Right lung (tissue), 5 donors: ENCODE results near the gene SNX20. TPM values are rescaled to one million over a fixed set of nuclear protein-coding genes. Genes with fewer than 3 reads are reported as not detected.

Experiments used
- DNase-seq, 2 donors: peaks; one replicate each; pipeline ENCODE4 v3.0.0-alpha.2; 2013
- polyA plus RNA-seq, 5 donors: library from polyadenylated mRNA; unstranded; fragments of 120-200 nt; gene quantifications; one replicate each; pipeline versions ENCODE4 v1.2.1 to v1.2.3, GENCODE V29; 2013; ENCODE audit warnings: inconsistent platforms in 1 of 5, low replicate concordance in 1 of 5; ENCODE audit not compliant: insufficient read length in 5 of 5, insufficient read depth in 1 of 5

Gene SNX20
- polyA plus RNA-seq, 5 donors: 0.94 to 1.8 (median 1.2) TPM

- DNase-seq: no peak
Observed at GRCh38 chr16:50680556-50680893, 587 bp downstream of the SNX20 start.

GRCh38 chr16:50679676-50680555 is 1.2 kb downstream of the SNX20 start:
- no peak for DNase-seq

GRCh38 chr16:50679266-50679665 is 1.8 kb downstream of the SNX20 start:
- no peak for DNase-seq

- DNase-seq: no peak
Observed at GRCh38 chr16:50678531-50678930, 2.6 kb downstream of the SNX20 start.

- no peak for DNase-seq
Observed at GRCh38 chr16:50677351-50677750, 3.8 kb downstream of the SNX20 start.

- no peak for DNase-seq
Observed at GRCh38 chr16:50676684-50677225, 4.4 kb downstream of the SNX20 start.

GRCh38 chr16:50675686-50676610 is 5.2 kb downstream of the SNX20 start:
- DNase-seq: no peak

- no peak for DNase-seq
Observed at GRCh38 chr16:50674831-50675230, 6.3 kb downstream of the SNX20 start.

- DNase-seq: no peak
Observed at GRCh38 chr16:50673496-50674275, 7.4 kb downstream of the SNX20 start.

- no peak for DNase-seq
Observed at GRCh38 chr16:50671644-50672260, 9.4 kb downstream of the SNX20 start.

GRCh38 chr16:50670476-50670875 is 10.6 kb downstream of the SNX20 start:
- DNase-seq: no peak

- DNase-seq: no peak
Observed at GRCh38 chr16:50669741-50670140, 11.4 kb downstream of the SNX20 start.

GRCh38 chr16:50668368-50669008 is 12.6 kb downstream of the SNX20 start:
- peak in 1 of 2 donors; percentile 39 for DNase-seq

- no peak for DNase-seq
Observed at GRCh38 chr16:50667497-50668367, 13.4 kb downstream of the SNX20 start.

- DNase-seq: no peak
Observed at GRCh38 chr16:50666658-50667496, 14.2 kb downstream of the SNX20 start.

GRCh38 chr16:50665128-50665878 is 15.8 kb downstream of the SNX20 start:
- peak; percentile 69 to 82 for DNase-seq

- DNase-seq: no peak
Observed at GRCh38 chr16:50664270-50664669, 16.8 kb downstream of the SNX20 start.
